HG03378 (cell line): ENCODE measurements around the gene SAP25.
"Not testable (repeated sequence)": the region's sequence is repeated elsewhere in the genome, so short reads cannot be mapped to it uniquely, and the experiment has no call there.

Experiments
- ATAC-seq: cut with Tn5 transposase; IDR thresholded peaks from one replicate; pipeline ENCODE4 v1.9.1; 2021; ENCODE audit warnings: mild to moderate bottlenecking, moderate library complexity; ENCODE audit not compliant: unreplicated experiment

The SAP25 gene

GRCh38 chr7:100563100-100563564 is 10.6 kb downstream of the SAP25 start:
- no peak for ATAC-seq

GRCh38 chr7:100562195-100563099 is 11.3 kb downstream of the SAP25 start:
- no peak for ATAC-seq

GRCh38 chr7:100561491-100562194 is 12.1 kb downstream of the SAP25 start:
- no peak for ATAC-seq

GRCh38 chr7:100559127-100559526 is 14.6 kb downstream of the SAP25 start:
- ATAC-seq = no peak

- ATAC-seq = no peak
These were observed 17.2 kb downstream of the SAP25 start for GRCh38 chr7:100556541-100556940.

GRCh38 chr7:100555701-100556100 is 18.0 kb downstream of the SAP25 start:
- no peak for ATAC-seq

- ATAC-seq = no peak
These were observed 20.7 kb downstream of the SAP25 start for GRCh38 chr7:100553032-100553431.

- no peak for ATAC-seq
These were observed 21.2 kb downstream of the SAP25 start for GRCh38 chr7:100552532-100552931.

GRCh38 chr7:100548446-100548845 is 25.3 kb downstream of the SAP25 start:
- ATAC-seq = not testable (repeated sequence)

GRCh38 chr7:100547872-100548271 is 25.8 kb downstream of the SAP25 start:
- ATAC-seq = no peak

- ATAC-seq = no peak
These were observed 26.5 kb downstream of the SAP25 start for GRCh38 chr7:100546926-100547800.

GRCh38 chr7:100546129-100546925 is 27.4 kb downstream of the SAP25 start:
- peak; percentile 40 for ATAC-seq

GRCh38 chr7:100545360-100546128 is 28.2 kb downstream of the SAP25 start:
- ATAC-seq = peak; percentile 47

- ATAC-seq = no peak
These were observed 28.7 kb downstream of the SAP25 start for GRCh38 chr7:100544967-100545359.

GRCh38 chr7:100544386-100544785 is 29.3 kb downstream of the SAP25 start:
- ATAC-seq = no peak

GRCh38 chr7:100543586-100543985 is 30.1 kb downstream of the SAP25 start:
- no peak for ATAC-seq

- not testable (repeated sequence) for ATAC-seq
These were observed 32.4 kb downstream of the SAP25 start for GRCh38 chr7:100541309-100541708.

GRCh38 chr7:100540073-100540723 is 33.5 kb downstream of the SAP25 start:
- no peak for ATAC-seq

- ATAC-seq = no peak
These were observed 34.2 kb downstream of the SAP25 start for GRCh38 chr7:100539436-100540006.
